HEK293 (cell line): Measurements from ENCODE around the gene TIAM1.

Source experiments
- GLIS1 ChIP-seq: fragments of 450-650 bp; formaldehyde crosslinking; IDR thresholded peaks from 2 replicates; pipeline ENCODE4 v1.5.1; 2016; ENCODE audit warnings: missing biosample characterization, missing genetic modification characterization
- GLIS2 ChIP-seq: fragments of 450-650 bp; formaldehyde crosslinking; IDR thresholded peaks from 2 replicates; pipeline ENCODE4 v1.5.1; 2016; ENCODE audit warnings: missing biosample characterization, missing genetic modification characterization
- HOXC10 ChIP-seq: sonication (generic); formaldehyde crosslinking; IDR thresholded peaks from 2 replicates; pipeline ENCODE4 v1.8.1; 2023; ENCODE audit warnings: mild to moderate bottlenecking, missing genetic modification reagents
- KLF8 ChIP-seq: fragments of 450-650 bp; formaldehyde crosslinking; IDR thresholded peaks from 2 replicates; pipeline ENCODE4 v1.5.1; 2016; ENCODE audit warnings: missing biosample characterization, missing genetic modification characterization
- OSR2 ChIP-seq: fragments of 450-650 bp; formaldehyde crosslinking; IDR thresholded peaks from 2 replicates; pipeline ENCODE4 v1.5.1; 2016; ENCODE audit warnings: missing biosample characterization, missing genetic modification characterization
- OVOL3 ChIP-seq: fragments of 450-650 bp; formaldehyde crosslinking; IDR thresholded peaks from 2 replicates; pipeline ENCODE4 v1.5.1; 2016; ENCODE audit warnings: missing biosample characterization, missing genetic modification characterization
- REPIN1 ChIP-seq: fragments of 450-650 bp; formaldehyde crosslinking; IDR thresholded peaks from 2 replicates; pipeline ENCODE4 v1.5.1; 2017; ENCODE audit warnings: missing biosample characterization, missing genetic modification characterization, low read depth
- SP7 ChIP-seq: fragments of 450-650 bp; formaldehyde crosslinking; IDR thresholded peaks from 2 replicates; pipeline ENCODE4 v1.5.1; 2016; ENCODE audit warnings: missing biosample characterization, missing genetic modification characterization
- TCF7L2 ChIP-seq: IDR thresholded peaks from 2 replicates; pipeline ENCODE4 v1.6.1; 2011; ENCODE audit warnings: low read depth, mild to moderate bottlenecking, inconsistent platforms, low read length, moderate library complexity, borderline replicate concordance
- YY2 ChIP-seq: fragments of 450-650 bp; formaldehyde crosslinking; IDR thresholded peaks from 2 replicates; pipeline ENCODE4 v1.5.1; 2016; ENCODE audit warnings: missing biosample characterization, missing genetic modification characterization
- ZBTB1 ChIP-seq: fragments of 450-650 bp; formaldehyde crosslinking; IDR thresholded peaks from 2 replicates; pipeline ENCODE4 v1.5.1; 2016; ENCODE audit warnings: missing biosample characterization, missing genetic modification characterization
- ZBTB8A ChIP-seq: fragments of 450-650 bp; formaldehyde crosslinking; IDR thresholded peaks from 2 replicates; pipeline ENCODE4 v1.5.1; 2016; ENCODE audit warnings: missing biosample characterization, missing genetic modification characterization
- ZFP37 ChIP-seq: fragments of 450-650 bp; formaldehyde crosslinking; IDR thresholded peaks from 2 replicates; pipeline ENCODE4 v1.5.1; 2016; ENCODE audit warnings: missing biosample characterization, missing genetic modification characterization
- ZFP69B ChIP-seq: fragments of 450-650 bp; formaldehyde crosslinking; IDR thresholded peaks from 2 replicates; pipeline ENCODE4 v1.5.1; 2016; ENCODE audit warnings: missing biosample characterization, missing genetic modification characterization
- ZNF114 ChIP-seq: fragments of 450-650 bp; formaldehyde crosslinking; IDR thresholded peaks from 2 replicates; pipeline ENCODE4 v1.5.0; 2017; ENCODE audit warnings: missing biosample characterization, missing genetic modification characterization
- ZNF133 ChIP-seq: fragments of 450-650 bp; formaldehyde crosslinking; IDR thresholded peaks from 2 replicates; pipeline ENCODE4 v1.5.1; 2016; ENCODE audit warnings: missing biosample characterization, missing genetic modification characterization
- ZNF19 ChIP-seq: fragments of 450-650 bp; formaldehyde crosslinking; IDR thresholded peaks from 2 replicates; pipeline ENCODE4; 2016; ENCODE audit warnings: missing biosample characterization, missing genetic modification characterization, low read depth
- ZNF211 ChIP-seq: fragments of 450-650 bp; formaldehyde crosslinking; IDR thresholded peaks from 2 replicates; pipeline ENCODE4 v1.5.1; 2016; ENCODE audit warnings: low read depth, missing biosample characterization, missing genetic modification characterization
- ZNF292 ChIP-seq: fragments of 450-650 bp; formaldehyde crosslinking; IDR thresholded peaks from 2 replicates; pipeline ENCODE4 v1.5.1; 2016; ENCODE audit warnings: low read depth, missing biosample characterization, missing genetic modification characterization, borderline replicate concordance
- ZNF37A ChIP-seq: fragments of 450-650 bp; IDR thresholded peaks from 2 replicates; pipeline ENCODE4 v1.5.1; 2018; ENCODE audit warnings: missing biosample characterization, missing genetic modification characterization
- ZNF426 ChIP-seq: fragments of 450-650 bp; formaldehyde crosslinking; IDR thresholded peaks from 2 replicates; pipeline ENCODE4 v1.5.1; 2017; ENCODE audit warnings: missing biosample characterization, missing genetic modification characterization, mild to moderate bottlenecking, inconsistent platforms, moderate library complexity
- ZNF530 ChIP-seq: fragments of 450-650 bp; formaldehyde crosslinking; IDR thresholded peaks from 2 replicates; pipeline ENCODE4 v1.5.1; 2016; ENCODE audit warnings: low read depth, missing biosample characterization, missing genetic modification characterization
- ZNF544 ChIP-seq: fragments of 450-650 bp; formaldehyde crosslinking; IDR thresholded peaks from 2 replicates; pipeline ENCODE4 v1.5.0; 2017; ENCODE audit warnings: missing biosample characterization, missing genetic modification characterization
- ZNF555 ChIP-seq: fragments of 450-650 bp; formaldehyde crosslinking; conservative IDR thresholded peaks from 2 replicates; pipeline ENCODE4 v1.5.1; 2017; ENCODE audit warnings: missing biosample characterization, mild to moderate bottlenecking, missing genetic modification characterization, inconsistent platforms
- ZNF585B ChIP-seq: fragments of 450-650 bp; formaldehyde crosslinking; IDR thresholded peaks from 2 replicates; pipeline ENCODE4 v1.5.1; 2016; ENCODE audit warnings: missing biosample characterization, missing genetic modification characterization
- ZNF596 ChIP-seq: fragments of 450-650 bp; IDR thresholded peaks from 2 replicates; pipeline ENCODE4 v1.5.0; 2018; ENCODE audit warnings: missing biosample characterization, mild to moderate bottlenecking, missing genetic modification characterization, moderate library complexity
- ZNF629 ChIP-seq: fragments of 450-650 bp; formaldehyde crosslinking; IDR thresholded peaks from 2 replicates; pipeline ENCODE4 v1.5.1; 2017; ENCODE audit warnings: missing biosample characterization, missing genetic modification characterization
- ZNF658 ChIP-seq: fragments of 450-650 bp; formaldehyde crosslinking; IDR thresholded peaks from 2 replicates; pipeline ENCODE4; 2016; ENCODE audit warnings: missing biosample characterization, missing genetic modification characterization
- ZNF701 ChIP-seq: fragments of 450-650 bp; formaldehyde crosslinking; IDR thresholded peaks from 2 replicates; pipeline ENCODE4 v1.5.1; 2016; ENCODE audit warnings: missing biosample characterization, missing genetic modification characterization
- ZNF768 ChIP-seq: fragments of 450-650 bp; formaldehyde crosslinking; IDR thresholded peaks from 2 replicates; pipeline ENCODE4 v1.5.1; 2018; ENCODE audit warnings: missing biosample characterization, mild to moderate bottlenecking, missing genetic modification characterization
- ZNF776 ChIP-seq: fragments of 450-650 bp; formaldehyde crosslinking; IDR thresholded peaks from 2 replicates; pipeline ENCODE4 v1.5.0; 2017; ENCODE audit warnings: missing biosample characterization, missing genetic modification characterization, borderline replicate concordance
- ZNF777 ChIP-seq: fragments of 450-650 bp; formaldehyde crosslinking; IDR thresholded peaks from 2 replicates; pipeline ENCODE4 v1.5.1; 2017; ENCODE audit warnings: missing biosample characterization, missing genetic modification characterization, borderline replicate concordance
- ZNF785 ChIP-seq: fragments of 450-650 bp; formaldehyde crosslinking; IDR thresholded peaks from 2 replicates; pipeline ENCODE4 v1.5.1; 2016; ENCODE audit warnings: missing biosample characterization, missing genetic modification characterization
- ZNF792 ChIP-seq: fragments of 450-650 bp; formaldehyde crosslinking; IDR thresholded peaks from 2 replicates; pipeline ENCODE4 v1.5.1; 2016; ENCODE audit warnings: missing biosample characterization, missing genetic modification characterization
- ZNF830 ChIP-seq: fragments of 450-650 bp; IDR thresholded peaks from 2 replicates; pipeline ENCODE4 v1.5.0; 2018; ENCODE audit warnings: missing biosample characterization, missing genetic modification characterization, low read depth, mild to moderate bottlenecking, moderate library complexity
- TF ChIP-seq, protein P1 (sequence below): fragments of 450-650 bp; formaldehyde crosslinking; IDR thresholded peaks from 2 replicates; pipeline ENCODE4 v1.5.1; 2016; ENCODE audit warnings: missing biosample characterization, missing genetic modification characterization
- TF ChIP-seq, protein P2 (sequence below): fragments of 450-650 bp; formaldehyde crosslinking; IDR thresholded peaks from 2 replicates; pipeline ENCODE4 v1.5.1; 2016; ENCODE audit warnings: missing biosample characterization, missing genetic modification characterization
- TF ChIP-seq, protein P3 (sequence below): fragments of 450-650 bp; formaldehyde crosslinking; optimal IDR thresholded peaks from 2 replicates; pipeline ENCODE3; 2016; ENCODE audit warnings: missing biosample characterization, mild to moderate bottlenecking, missing genetic modification characterization

TIAM1 gene

DNA sequence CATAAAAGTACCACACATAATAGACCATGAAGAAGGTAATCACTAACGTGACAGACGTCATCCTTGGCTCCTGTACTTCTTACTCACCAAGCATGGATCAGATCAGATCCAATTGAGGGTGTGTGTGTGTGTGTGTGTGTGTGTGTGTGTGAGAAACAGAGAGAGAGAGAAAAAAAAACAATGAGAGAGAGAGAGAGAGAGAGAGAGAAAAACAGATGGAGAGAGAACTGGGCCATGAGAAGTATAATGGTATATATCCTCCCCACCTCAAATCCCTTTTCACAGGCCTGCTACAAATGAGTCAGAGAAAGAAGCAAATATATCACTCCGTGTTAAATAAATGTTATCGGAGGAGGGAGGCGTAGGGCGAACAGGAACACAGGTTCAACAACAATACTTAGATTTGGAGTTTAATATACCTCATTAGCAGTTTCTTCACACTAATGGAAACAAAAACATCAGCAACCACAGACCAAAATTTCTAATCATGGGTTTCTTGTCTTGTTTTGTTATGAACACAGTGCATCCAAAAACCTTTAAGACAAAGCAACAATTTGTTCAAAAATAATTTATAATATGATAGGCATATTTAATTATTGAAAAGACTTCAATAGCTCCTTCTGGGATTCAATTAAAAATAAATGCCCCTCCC lies 45.3 kb downstream of the TIAM1 start (continued):
- TF ChIP-seq OVOL3 (tag by site-specific recombination) (no peak), ZNF596 (tag by site-specific recombination) (0 out of 2 replicates have a peak, but pooled peaks have one; percentile 17), ZNF530 (tag by site-specific recombination) (no peak), ZNF777 (tag by site-specific recombination) (no peak), ZNF785 (no peak), YY2 (no peak), ZBTB1 (tag by site-specific recombination) (no peak), REPIN1 (no peak), ZNF133 (tag by site-specific recombination) (no peak), KLF8 (peak; percentile 36; the same call in 1 of the 2 replicates), GLIS1 (tag by site-specific recombination) (no peak), OSR2 (tag by site-specific recombination) (no peak), SP7 (tag by site-specific recombination) (no peak), ZNF426 (tag by site-specific recombination) (no peak), ZNF701 (no peak), ZNF658 (no peak), ZNF114 (tag by site-specific recombination) (no peak), TCF7L2 (no peak), ZNF830 (no peak), ZFP69B (tag by site-specific recombination) (no peak), HOXC10 (CRISPR knock-in tag) (no peak), ZNF776 (no peak), GLIS2 (tag by site-specific recombination) (no peak), ZNF555 (tag by site-specific recombination) (no peak), ZBTB8A (no peak), ZNF629 (peak; percentile 43; the same call in 1 of the 2 replicates), ZNF37A (tag by site-specific recombination) (no peak), ZNF585B (tag by site-specific recombination) (no peak), ZNF792 (no peak), ZFP37 (tag by site-specific recombination) (no peak), ZNF768 (tag by site-specific recombination) (no peak), ZNF19 (tag by site-specific recombination) (no peak), ZNF544 (tag by site-specific recombination) (no peak), ZNF211 (tag by site-specific recombination) (no peak), ZNF292 (tag by site-specific recombination) (no peak)
- TF ChIP-seq, protein P1, sequence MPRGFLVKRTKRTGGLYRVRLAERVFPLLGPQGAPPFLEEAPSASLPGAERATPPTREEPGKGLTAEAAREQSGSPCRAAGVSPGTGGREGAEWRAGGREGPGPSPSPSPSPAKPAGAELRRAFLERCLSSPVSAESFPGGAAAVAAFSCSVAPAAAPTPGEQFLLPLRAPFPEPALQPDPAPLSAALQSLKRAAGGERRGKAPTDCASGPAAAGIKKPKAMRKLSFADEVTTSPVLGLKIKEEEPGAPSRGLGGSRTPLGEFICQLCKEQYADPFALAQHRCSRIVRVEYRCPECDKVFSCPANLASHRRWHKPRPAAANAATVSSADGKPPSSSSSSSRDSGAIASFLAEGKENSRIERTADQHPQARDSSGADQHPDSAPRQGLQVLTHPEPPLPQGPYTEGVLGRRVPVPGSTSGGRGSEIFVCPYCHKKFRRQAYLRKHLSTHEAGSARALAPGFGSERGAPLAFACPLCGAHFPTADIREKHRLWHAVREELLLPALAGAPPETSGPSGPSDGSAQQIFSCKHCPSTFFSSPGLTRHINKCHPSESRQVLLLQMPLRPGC (tag by site-specific recombination) = no peak
- TF ChIP-seq, protein P2, sequence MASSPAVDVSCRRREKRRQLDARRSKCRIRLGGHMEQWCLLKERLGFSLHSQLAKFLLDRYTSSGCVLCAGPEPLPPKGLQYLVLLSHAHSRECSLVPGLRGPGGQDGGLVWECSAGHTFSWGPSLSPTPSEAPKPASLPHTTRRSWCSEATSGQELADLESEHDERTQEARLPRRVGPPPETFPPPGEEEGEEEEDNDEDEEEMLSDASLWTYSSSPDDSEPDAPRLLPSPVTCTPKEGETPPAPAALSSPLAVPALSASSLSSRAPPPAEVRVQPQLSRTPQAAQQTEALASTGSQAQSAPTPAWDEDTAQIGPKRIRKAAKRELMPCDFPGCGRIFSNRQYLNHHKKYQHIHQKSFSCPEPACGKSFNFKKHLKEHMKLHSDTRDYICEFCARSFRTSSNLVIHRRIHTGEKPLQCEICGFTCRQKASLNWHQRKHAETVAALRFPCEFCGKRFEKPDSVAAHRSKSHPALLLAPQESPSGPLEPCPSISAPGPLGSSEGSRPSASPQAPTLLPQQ (tag by site-specific recombination) = 0 out of 2 replicates have a peak, but pooled peaks have one; percentile 32
- TF ChIP-seq, protein P3, sequence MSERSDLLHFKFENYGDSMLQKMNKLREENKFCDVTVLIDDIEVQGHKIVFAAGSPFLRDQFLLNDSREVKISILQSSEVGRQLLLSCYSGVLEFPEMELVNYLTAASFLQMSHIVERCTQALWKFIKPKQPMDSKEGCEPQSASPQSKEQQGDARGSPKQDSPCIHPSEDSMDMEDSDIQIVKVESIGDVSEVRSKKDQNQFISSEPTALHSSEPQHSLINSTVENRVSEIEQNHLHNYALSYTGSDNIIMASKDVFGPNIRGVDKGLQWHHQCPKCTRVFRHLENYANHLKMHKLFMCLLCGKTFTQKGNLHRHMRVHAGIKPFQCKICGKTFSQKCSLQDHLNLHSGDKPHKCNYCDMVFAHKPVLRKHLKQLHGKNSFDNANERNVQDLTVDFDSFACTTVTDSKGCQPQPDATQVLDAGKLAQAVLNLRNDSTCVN (tag by site-specific recombination) = no peak
